Vagina (tissue), 2 donors: ENCODE results near the gene ELAVL3.

Experiments
- POLR2AphosphoS5 ChIP-seq, 2 donors: sonication (generic); formaldehyde crosslinking; IDR thresholded peaks; one replicate each; pipeline ENCODE4 v1.9.0; 2017; ENCODE audit warnings: antibody characterized with exemption in 2 of 2, mild to moderate bottlenecking in 2 of 2, low read depth in 1 of 2; ENCODE audit not compliant: insufficient read depth in 1 of 2
- TF ChIP-seq, protein P1 (sequence below), 3 experiments: fragments of 450-650 bp in 2 of 3; fragments of 200-600 bp in 1 of 3; sonication (generic) in 1 of 3; IDR thresholded peaks; one replicate each; pipeline ENCODE4 v1.5.1; 2017 to 2019; ENCODE audit warnings: antibody characterized with exemption in 3 of 3, mild to moderate bottlenecking in 2 of 3, moderate library complexity in 2 of 3

GRCh38 chr19:11453468-11454341, 27.1 kb downstream of the ELAVL3 start:
- TF ChIP-seq, protein P1, sequence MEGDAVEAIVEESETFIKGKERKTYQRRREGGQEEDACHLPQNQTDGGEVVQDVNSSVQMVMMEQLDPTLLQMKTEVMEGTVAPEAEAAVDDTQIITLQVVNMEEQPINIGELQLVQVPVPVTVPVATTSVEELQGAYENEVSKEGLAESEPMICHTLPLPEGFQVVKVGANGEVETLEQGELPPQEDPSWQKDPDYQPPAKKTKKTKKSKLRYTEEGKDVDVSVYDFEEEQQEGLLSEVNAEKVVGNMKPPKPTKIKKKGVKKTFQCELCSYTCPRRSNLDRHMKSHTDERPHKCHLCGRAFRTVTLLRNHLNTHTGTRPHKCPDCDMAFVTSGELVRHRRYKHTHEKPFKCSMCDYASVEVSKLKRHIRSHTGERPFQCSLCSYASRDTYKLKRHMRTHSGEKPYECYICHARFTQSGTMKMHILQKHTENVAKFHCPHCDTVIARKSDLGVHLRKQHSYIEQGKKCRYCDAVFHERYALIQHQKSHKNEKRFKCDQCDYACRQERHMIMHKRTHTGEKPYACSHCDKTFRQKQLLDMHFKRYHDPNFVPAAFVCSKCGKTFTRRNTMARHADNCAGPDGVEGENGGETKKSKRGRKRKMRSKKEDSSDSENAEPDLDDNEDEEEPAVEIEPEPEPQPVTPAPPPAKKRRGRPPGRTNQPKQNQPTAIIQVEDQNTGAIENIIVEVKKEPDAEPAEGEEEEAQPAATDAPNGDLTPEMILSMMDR (IDR thresholded peaks at IDR 0.05) = no peak
- TF ChIP-seq POLR2AphosphoS5 (IDR thresholded peaks at IDR 0.05; ENCODE audit: insufficient read depth in 1 of 2, low read depth in 1 of 2) = no peak
